ENCODE data around the gene ZNF276. TPM values are rescaled to one million over a fixed set of nuclear protein-coding genes. Genes with fewer than 3 reads are reported as not detected.

Gene ZNF276
- total and polyA plus RNA-seq, 2 of the 8 experiments (the other 6 are each of a cell fraction or from before 2014, with no cell fraction given) = 6.4 to 9.3 TPM

DNA sequence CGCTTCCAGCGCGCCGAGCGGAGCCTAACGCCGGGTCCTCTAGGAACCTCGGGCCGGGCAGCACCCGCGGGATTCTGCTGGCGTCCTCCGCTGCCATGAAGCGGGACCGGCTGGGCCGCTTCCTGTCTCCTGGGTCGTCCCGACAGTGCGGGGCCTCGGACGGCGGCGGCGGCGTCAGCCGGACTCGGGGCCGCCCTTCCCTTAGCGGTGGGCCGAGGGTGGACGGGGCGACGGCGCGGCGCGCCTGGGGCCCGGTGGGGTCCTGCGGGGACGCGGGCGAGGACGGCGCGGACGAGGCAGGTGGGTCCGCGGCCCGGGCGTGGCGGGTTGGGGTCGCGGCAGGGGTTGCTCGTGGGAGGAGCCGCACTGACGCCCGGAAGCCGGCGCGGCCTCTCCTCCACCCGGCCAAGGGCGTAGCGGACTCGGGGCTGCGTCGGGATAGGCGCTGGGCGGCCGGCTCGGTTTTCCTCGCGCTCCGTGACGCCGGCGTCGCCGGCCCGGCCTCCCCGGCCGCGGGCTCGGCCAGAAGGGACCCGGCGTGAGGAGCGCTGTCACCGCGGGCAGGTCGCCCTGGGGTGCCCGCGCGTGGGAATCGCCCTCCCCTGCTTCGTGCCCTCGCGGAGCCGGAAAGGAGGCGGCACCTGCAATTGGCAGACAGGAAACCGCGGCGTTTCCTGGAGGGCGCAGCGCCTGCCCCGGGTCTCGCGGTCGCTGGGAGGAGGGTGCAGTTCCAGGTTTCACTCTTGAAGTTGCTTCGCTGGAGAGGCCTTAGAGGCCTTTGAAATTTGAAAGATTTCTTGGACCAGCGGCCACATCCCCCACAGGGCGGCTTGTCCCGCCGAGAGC is 432 bp downstream of the ZNF276 start:
- Histone ChIP-seq H2AK5ac (ENCODE audit: low read depth, low read length) (no peak overlapping the region), H3K27me3 (replicated peaks in 1 of 4; ENCODE audit: control insufficient read depth in 3 of 4, extremely low read depth in 1 of 4, insufficient read depth in 3 of 4, low read length in 3 of 4) (peaks cover 8 to 58% (median 45%) of the 10 kb centered on the region in 4 experiments), H2BK120ac (replicated peaks; ENCODE audit: low read depth, low read length) (no peak overlapping the region), H3K18ac (ENCODE audit: extremely low read depth, low read length) (no peak overlapping the region), H3K4ac (replicated peaks; ENCODE audit: insufficient read length, low read depth, low read length) (no peak overlapping the region), H4K8ac (ENCODE audit: extremely low read depth, insufficient read depth, low read length) (0 out of 2 replicates have a peak overlapping the region, but pooled peaks have one; percentile 31), H2BK5ac (ENCODE audit: low read depth, low read length) (no peak overlapping the region), H3K23me2 (ENCODE audit: low read depth, low read length) (peaks cover 14% of the 10 kb centered on the region), H3K14ac (ENCODE audit: insufficient read length) (no peak overlapping the region), H2BK12ac (ENCODE audit: low read depth, low read length) (no peak overlapping the region), H4K91ac (replicated peaks; ENCODE audit: insufficient read length, low read length) (no peak overlapping the region), H2BK15ac (ENCODE audit: low read length) (no peak overlapping the region), H3K9ac (replicated peaks in 1 of 4; ENCODE audit: extremely low read depth in 1 of 4, low read depth in 3 of 4, low read length in 3 of 4) (peak overlapping the region in 1 of 4 experiments; percentile 18; a peak in 4 of 7 replicates), H3K79me1 (ENCODE audit: low read depth, low read length) (no peaks in the 10 kb centered on the region), H3K56ac (replicated peaks; ENCODE audit: insufficient read length, low read depth, low read length) (no peak overlapping the region), H3K27ac (ENCODE audit: low read depth, low read length) (no peak overlapping the region), H2BK20ac (ENCODE audit: low read length) (no peak overlapping the region), H2AFZ (ENCODE audit: low read length) (no peak overlapping the region), H3K23ac (ENCODE audit: insufficient read length) (no peak overlapping the region), H4K5ac (ENCODE audit: insufficient read length, low read depth, low read length) (no peak overlapping the region), H3K4me3 (ENCODE audit: extremely low read depth in 1 of 4, insufficient read depth in 2 of 4, low read depth in 3 of 4, low read length in 4 of 4) (peak overlapping the region; percentile 51 to 87 (median 68)), H3K9me3 (ENCODE audit: insufficient read depth in 2 of 2, low read depth in 1 of 2, low read length in 1 of 2) (no peaks in the 10 kb centered on the region), H3K4me2 (ENCODE audit: insufficient read depth in 1 of 2, low read depth in 2 of 2, low read length in 2 of 2) (peak overlapping the region; percentile 83 to 95), H3K36me3 (ENCODE audit: control insufficient read depth in 2 of 4, insufficient read depth in 4 of 4, low read length in 3 of 4) (peaks cover 0 to 3% (median 0%) of the 10 kb centered on the region in 4 experiments; a peak in 1 of 8 replicates), H3K79me2 (ENCODE audit: control insufficient read depth in 1 of 2, insufficient read depth in 2 of 2, low read length in 2 of 2) (no peaks in the 10 kb centered on the region), H4K20me1 (replicated peaks in 1 of 2; ENCODE audit: control insufficient read depth in 1 of 2, insufficient read depth in 2 of 2, low read length in 2 of 2) (peaks cover 15 to 28% of the 10 kb centered on the region in 2 experiments), H3K4me1 (replicated peaks in 1 of 4; ENCODE audit: control insufficient read depth in 3 of 4, insufficient read depth in 4 of 4, low read length in 3 of 4) (peaks cover 0 to 13% (median 10%) of the 10 kb centered on the region in 4 experiments; a peak in 5 of 7 replicates)
- ChIA-PET CTCF (ENCODE audit: partially characterized antibody) (interaction anchor here (0.7 to 2.8 kb wide), 2 partner anchors 15 to 20 kb away, joined by 3 to 17 read pairs; partner anchors contain the start of gene SPATA2L), POLR2A (ENCODE audit: partially characterized antibody) (interaction anchor here (0.9 to 16.1 kb wide), 8 partner anchors 11 to 77 kb away, joined by 3 to 193 read pairs (median 4); partner anchors contain the start of gene SPATA2L)
- no peak for FAIRE-seq
- 4% methylated on average over 64 of the region's 112 CpGs; no CpG with 5 or more reads in 1 of the 2 experiments for WGBS, 2 experiments (ENCODE audit: extremely low coverage in 1 of 2, insufficient coverage in 1 of 2, insufficient read length in 1 of 2, insufficient replicate concordance in 2 of 2, low coverage in 1 of 2, low lambda C conversion rate in 2 of 2, missing lambda C conversion rate in 1 of 2)
- DNase-seq (ENCODE audit: low read depth in 1 of 2, low spot score in 2 of 2) = no peak
- TF ChIP-seq RNF2 (IDR thresholded peaks at IDR 0.05; ENCODE audit: borderline replicate concordance, low read depth, low read length, missing control alignments, poor library complexity, severe bottlenecking) (no peak), RXRA (IDR thresholded peaks at IDR 0.05; ENCODE audit: insufficient read depth, low read depth, low read length) (no peak), KDM4A (IDR thresholded peaks at IDR 0.05; ENCODE audit: low read depth, low read length, severe bottlenecking) (peak; percentile 34), HDAC2 (IDR thresholded peaks at IDR 0.05; ENCODE audit: borderline replicate concordance in 1 of 2, low read depth in 2 of 2, low read length in 2 of 2) (no peak)
- TF ChIP-seq, protein P1, sequence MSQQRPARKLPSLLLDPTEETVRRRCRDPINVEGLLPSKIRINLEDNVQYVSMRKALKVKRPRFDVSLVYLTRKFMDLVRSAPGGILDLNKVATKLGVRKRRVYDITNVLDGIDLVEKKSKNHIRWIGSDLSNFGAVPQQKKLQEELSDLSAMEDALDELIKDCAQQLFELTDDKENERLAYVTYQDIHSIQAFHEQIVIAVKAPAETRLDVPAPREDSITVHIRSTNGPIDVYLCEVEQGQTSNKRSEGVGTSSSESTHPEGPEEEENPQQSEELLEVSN (IDR thresholded peaks at IDR 0.05) = peak; percentile 37; the same call in 1 of the 2 replicates

Data from H1 (cell line).